ENCODE data around the gene SETD3.
"Not testable (repeated sequence)": the region's sequence is repeated elsewhere in the genome, so short reads cannot be mapped to it uniquely, and the experiment has no call there.

The SETD3 gene

DNA sequence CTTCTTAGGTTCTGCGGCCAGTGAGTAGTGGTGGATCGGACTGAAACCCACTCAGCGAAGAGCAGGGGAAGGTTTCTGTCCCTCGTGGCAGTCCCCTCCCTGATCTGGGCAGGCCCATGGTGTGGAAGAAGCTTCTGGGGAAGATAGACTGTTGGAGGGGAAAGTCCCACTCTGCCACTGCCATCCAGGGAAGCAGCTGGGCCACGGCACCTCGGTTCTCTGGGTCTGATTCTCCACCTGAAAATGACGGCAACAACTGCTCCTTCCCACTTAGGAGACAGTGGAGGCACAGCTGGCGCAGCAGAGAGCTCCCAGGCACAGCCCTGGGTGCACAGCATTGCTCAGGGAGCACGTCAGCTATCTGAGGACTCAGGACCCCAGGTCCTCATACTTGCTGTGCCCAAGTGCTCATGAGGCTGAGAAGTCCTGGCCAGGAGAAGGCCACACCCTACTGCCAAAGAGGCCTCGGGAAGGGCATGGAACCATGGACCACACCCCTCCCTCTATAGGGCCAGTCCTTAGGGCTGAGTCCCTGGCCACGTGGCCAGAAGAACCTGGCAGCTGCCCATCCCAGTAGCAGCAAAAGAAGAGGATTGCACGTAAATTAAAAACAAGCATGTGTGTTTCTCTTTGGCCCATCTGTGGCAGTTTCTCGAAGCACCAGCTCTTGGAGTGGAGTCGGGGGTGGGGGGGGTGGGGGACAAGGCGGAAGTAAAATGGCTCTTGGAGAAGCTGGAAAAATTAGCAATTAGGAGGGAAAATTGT, 123.3 kb downstream of the SETD3 start:
- DNase-seq, result no peak

DNA sequence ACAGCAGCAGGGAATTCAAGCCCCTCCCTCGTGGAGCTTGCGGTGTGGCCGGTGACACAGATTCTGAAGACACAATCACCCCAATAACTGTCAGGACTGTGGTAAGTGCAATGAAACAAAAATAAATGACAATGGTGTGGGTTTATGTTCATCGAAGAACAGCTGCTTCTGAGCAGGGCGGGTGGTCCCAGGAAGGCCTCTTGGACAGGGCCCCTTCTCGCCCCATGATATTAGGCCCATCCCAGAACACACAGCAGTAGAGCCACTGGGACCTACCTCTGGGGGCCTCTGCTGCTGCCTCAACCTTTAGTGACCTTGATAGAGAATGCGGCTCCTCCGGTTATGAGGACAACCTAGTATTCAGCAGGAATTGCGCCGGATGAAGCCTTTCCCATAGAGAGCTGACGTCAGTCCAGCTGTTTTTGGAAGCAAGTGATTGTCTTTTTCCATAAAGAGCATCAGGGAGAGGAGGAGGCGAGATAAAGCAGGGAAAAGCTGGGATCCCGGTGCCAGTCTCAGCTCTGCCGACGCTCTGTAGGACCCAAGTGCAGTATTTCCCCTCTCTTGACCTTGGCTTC, 124.5 kb downstream of the SETD3 start:
- no peak for DNase-seq

DNA sequence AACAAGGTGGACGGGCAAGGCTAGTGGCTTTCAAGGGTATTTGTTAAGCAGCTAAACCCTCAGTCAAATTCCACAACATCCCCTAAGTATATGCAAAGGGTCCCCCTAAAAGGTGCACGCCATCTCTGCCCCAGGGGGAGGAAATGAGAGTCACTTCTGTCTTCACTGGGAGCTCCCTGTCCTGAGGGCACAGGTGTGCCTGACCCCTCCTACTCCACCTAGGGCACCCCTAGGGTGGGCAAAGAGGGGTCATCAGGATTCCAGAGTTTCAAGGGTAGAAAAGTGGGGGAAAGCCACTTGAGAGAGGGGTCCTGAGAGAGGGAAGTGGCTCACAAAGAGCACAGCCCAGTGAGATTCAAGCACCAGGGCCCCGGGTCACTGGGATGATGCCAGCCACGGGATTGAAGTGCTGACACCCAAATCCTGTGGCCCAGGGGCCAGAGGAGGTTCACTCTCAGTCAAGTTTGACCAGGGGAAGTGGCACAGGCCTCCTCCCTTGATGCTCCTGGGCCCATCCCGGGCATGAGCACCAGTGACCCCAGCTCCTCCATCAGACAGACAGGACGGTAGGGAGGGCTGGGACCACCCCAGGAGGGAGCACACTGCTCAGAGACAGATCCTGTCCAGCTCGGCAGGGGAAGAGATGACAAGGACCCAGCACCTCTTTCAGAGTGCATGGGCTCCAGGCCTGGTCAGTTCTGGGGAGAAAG, 126.3 kb downstream of the SETD3 start:
- no peak for DNase-seq

DNA sequence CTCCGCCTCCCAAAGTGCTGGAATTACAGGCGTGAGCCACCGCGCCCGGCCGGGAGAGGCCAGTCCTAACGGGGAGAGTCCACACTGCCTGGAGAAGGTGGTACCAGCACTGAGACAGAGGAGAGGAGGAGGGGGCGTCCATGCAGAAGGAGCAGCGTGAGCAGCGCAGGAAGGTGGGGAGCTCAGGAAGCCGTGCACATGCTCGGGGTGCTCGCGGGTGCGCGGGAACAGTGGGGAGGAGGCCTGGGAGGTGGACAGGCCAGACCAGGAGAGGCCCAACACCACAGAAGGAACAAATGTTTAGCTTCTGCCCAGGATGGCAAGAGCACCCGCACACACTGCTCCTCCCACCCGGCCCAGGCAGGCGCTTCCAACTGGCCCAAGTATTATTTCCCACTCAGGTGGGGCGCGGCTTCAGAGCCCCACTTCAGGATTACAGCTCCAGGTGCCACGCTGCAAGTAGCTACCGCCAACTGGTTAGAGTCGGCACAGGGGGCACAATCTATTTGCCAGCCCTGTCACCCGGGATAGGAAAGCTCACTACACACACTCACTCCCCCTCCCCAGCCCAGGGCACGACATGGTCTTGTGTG, 127.9 kb downstream of the SETD3 start:
- DNase-seq, result no peak

DNA sequence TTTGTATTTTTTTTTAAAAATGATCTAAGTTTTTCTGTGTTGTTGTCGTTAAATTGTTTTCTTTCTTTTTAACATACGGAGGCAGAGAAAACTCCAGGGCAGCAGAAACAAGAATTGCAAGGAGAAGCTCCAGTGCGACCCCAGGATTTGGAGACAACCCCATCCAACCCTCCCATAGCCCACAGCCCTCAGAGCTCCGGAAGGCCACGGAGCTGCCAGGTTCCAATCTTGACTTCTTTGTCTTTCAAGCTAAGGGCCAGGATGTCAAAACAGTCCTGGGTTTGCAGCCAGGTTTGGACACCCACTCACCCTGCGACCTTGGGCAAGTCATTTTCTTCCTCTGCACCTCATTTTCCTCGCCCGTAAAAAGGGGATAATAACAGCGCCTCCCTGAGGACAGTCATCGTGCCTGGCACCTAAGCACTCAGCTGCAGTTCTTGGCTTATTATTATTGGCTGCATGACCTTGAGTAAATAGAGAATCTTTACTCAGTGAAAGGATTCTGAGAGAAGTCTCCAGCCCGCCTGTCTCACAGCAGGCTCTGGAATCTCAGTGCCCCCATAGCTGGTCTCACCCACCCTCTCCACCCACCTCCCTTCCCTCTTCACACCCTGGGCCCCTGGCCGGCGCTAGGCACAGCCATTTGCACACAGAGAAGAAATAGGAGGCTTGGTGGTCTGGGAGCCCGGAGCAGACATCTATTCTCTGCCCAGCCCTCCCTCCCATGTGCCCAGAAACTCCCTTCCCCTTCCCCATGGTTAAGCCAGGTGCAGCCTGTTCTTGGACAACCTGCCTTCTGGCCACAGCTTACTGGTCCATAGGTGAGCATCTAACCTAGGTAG, 129.3 kb downstream of the SETD3 start:
- no peak for DNase-seq

DNA sequence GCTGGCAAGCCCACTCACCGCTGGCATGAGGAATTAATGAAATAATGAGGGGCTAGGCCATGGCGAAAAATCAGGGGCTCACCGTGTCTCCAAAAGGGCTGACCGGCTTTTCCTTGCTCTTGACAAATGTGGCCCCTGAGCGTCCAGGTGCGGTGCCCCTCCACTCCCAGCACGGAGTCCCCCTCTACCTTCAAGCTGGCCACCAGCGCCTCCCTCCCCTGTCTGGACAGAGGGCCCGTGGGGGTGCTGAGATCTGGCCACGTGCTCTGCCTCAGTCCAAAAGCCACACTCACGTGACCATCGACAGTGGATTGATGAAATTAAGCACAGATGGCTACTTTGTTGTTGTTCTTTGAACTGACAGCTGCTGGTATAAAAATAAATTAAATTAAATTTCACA, 129.9 kb downstream of the SETD3 start:
- no peak for DNase-seq

DNA sequence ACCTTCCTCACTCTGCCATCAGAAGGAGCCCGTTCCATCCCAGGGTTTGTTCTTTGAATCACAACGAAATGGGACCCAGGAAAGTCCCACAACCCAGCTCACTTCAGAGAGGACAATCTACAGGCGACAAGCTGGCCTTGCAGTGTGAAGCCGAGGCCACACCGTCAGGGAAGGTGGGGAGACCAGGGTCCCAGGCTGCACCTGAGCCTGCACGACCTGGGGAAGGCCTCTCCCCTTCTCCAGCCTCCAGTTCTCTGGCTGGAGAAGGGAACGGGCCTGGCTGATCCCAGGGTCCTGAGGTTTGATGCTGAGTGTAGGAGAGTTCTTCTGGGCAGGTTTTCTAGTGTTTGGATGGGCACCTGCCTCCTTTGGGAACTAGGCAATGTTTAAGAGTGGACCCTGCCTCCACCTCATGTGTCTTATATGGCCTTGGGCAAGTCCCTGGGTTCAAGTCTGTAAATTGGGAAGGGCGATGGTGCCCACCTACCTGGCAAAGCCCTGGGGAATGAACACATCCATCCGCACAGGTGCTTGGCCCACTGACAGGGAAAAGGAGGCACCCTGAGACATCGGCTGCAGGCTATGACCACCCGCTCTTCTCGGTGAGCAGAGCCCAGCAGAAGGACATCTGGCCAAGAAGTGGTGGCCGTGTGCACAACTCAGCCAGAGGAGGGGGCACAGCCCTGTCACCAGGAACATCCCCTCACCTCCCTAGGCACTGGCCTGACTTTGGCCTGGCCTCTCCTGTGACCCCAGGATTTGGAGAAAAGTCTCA, 130.8 kb downstream of the SETD3 start:
- DNase-seq, result no peak

DNA sequence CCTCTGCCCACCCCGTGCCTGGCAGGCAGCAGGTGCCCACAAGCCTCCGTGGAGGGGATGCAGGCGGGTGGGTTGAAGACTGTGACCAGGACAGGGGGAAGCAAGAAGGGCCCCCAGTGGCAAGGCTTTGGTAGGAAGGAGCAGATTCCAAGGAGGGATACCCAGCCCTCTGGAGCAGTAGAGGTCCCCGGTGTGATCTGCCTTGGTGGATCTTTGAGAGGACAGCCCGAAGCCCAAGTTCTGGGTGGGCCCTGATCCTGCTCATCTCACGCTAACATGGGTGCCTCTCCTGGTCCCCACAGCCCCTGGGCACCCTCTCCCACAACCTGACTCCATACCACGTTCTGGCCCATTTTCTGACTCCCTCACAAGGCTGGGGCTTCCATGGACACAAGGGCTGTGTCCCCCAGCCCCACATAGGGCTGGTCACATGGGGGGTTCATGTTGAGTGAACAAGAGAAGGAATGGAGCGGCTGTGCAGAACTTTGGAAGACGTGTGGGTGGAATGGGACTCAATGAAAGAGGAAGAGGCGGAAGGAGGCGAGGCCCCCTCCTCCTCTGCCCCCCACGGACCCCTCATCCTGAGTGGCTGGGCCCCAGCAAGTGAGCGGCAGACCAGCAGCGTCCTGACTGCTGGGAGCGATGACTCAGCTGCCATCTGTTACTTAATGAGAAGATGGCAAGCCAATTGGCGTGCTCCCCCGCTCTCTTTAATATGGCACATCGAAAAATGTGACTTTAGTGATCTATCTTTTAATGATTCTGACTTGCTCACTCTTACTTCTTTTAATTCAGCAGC, 131.6 kb downstream of the SETD3 start:
- no peak for DNase-seq

DNA sequence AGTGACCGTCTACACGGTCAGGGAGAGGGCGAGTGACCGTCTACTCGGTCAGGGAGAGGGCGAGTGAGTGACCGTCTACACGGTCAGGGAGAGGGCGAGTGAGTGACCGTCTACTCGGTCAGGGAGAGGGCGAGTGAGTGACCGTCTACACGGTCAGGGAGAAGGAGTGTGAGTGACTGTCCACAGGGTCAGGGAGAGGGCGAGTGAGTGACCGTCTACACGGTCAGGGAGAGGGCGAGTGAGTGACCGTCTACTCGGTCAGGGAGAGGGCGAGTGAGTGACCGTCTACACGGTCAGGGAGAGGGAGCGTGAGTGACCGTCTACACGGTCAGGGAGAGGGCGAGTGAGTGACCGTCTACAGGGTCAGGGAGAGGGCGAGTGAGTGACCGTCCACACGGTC, 132.4 kb downstream of the SETD3 start:
- not testable (repeated sequence) for DNase-seq
